ENCODE results near the gene P2RY14.

Gene P2RY14

GRCh38 chr3:151312972-151313371 lies 34.6 kb upstream of the P2RY14 start (continued):
- TF ChIP-seq ZNF596 (tag by site-specific recombination; IDR thresholded peaks at IDR 0.05): no peak

GRCh38 chr3:151309566-151309965 lies 31.2 kb upstream of the P2RY14 start:
- POLR2A ChIA-PET: no interaction called here
- H3K4me1 ChIP-seq (ENCODE audit: control insufficient read depth, insufficient read depth, low read length): no peaks in the 10 kb centered on the region
- H3K27ac ChIP-seq (ENCODE audit: extremely low read depth, low read depth, low read length): no peak overlapping the region
- H3K36me3 ChIP-seq (ENCODE audit: control insufficient read depth in 2 of 2, insufficient read depth in 1 of 2, low read length in 2 of 2): no peaks in the 10 kb centered on the region
- TF ChIP-seq ZNF658 (tag by site-specific recombination; IDR thresholded peaks at IDR 0.05): no peak
- no peak for TF ChIP-seq ZNF211 (tag by site-specific recombination; IDR thresholded peaks at IDR 0.05; ENCODE audit: low read depth)
- TF ChIP-seq ZNF670 (tag by site-specific recombination; IDR thresholded peaks at IDR 0.05; ENCODE audit: low read depth): no peak
- TF ChIP-seq ZNF112 (tag by site-specific recombination; IDR thresholded peaks at IDR 0.05): no peak
- no peak for TF ChIP-seq ZFP41 (tag by site-specific recombination; IDR thresholded peaks at IDR 0.05; ENCODE audit: borderline replicate concordance)
- no peak for TF ChIP-seq SCRT2 (tag by site-specific recombination; IDR thresholded peaks at IDR 0.05)
- H3K4me3 ChIP-seq (ENCODE audit: low read depth, low read length): no peak overlapping the region
- no peaks in the 10 kb centered on the region for H3K9me3 ChIP-seq (ENCODE audit: control insufficient read depth, insufficient read depth, low read depth, low read length)
- CTCF ChIA-PET: interaction anchor here (0.9 to 1.0 kb wide), 2 partner anchors 18 to 130 kb away, joined by 3 read pairs; no protein-coding TSS in a partner anchor

GRCh38 chr3:151307583-151308488 lies 29.5 kb upstream of the P2RY14 start:
- Histone ChIP-seq H3K36me3 (ENCODE audit: control insufficient read depth in 2 of 2, insufficient read depth in 1 of 2, low read length in 2 of 2) (no peaks in the 10 kb centered on the region), H3K9me3 (ENCODE audit: control insufficient read depth, insufficient read depth, low read depth, low read length) (no peaks in the 10 kb centered on the region), H3K4me1 (ENCODE audit: control insufficient read depth, insufficient read depth, low read length) (no peaks in the 10 kb centered on the region), H3K27ac (ENCODE audit: extremely low read depth, low read depth, low read length) (no peak overlapping the region), H3K4me3 (ENCODE audit: low read depth, low read length) (no peak overlapping the region)
- TF ChIP-seq ZSCAN18 (tag by site-specific recombination; IDR thresholded peaks at IDR 0.05): no peak
- TF ChIP-seq ZNF169 (tag by site-specific recombination; IDR thresholded peaks at IDR 0.05): no peak
- TF ChIP-seq ZBTB7A (tag by site-specific recombination; IDR thresholded peaks at IDR 0.05; ENCODE audit: low read depth): no peak
- TF ChIP-seq GLIS2 (tag by site-specific recombination; IDR thresholded peaks at IDR 0.05): no peak
- TF ChIP-seq CTCF (tag by site-specific recombination; IDR thresholded peaks at IDR 0.05): no peak
- TF ChIP-seq PRDM1 (tag by site-specific recombination; IDR thresholded peaks at IDR 0.05): no peak
- no peak for TF ChIP-seq ZNF354C (tag by site-specific recombination; IDR thresholded peaks at IDR 0.05; ENCODE audit: borderline replicate concordance, low read depth)
- no peak for TF ChIP-seq ZNF398 (tag by site-specific recombination; IDR thresholded peaks at IDR 0.05)
- TF ChIP-seq ZNF175 (tag by site-specific recombination; IDR thresholded peaks at IDR 0.05): no peak
- ChIA-PET POLR2A (no interaction called here), CTCF (interaction anchor here (1.1 to 3.2 kb wide), 2 partner anchors 19 to 140 kb away, joined by 3 to 8 read pairs; no protein-coding TSS in a partner anchor)
